Keratinocyte (primary cell): ENCODE results near the gene NXN. TPM values are rescaled to one million over a fixed set of nuclear protein-coding genes. Genes with fewer than 3 reads are reported as not detected.

Experiments
- DNase-seq: peaks from one replicate; pipeline ENCODE4 v3.0.0-alpha.2; 2011; ENCODE audit warnings: low read depth, missing footprints, low spot score
- FAIRE-seq: peaks from 2 replicates; lab custom pipeline; 2011; peaks lifted over from hg19 to GRCh38; lab: Jason Lieb, UNC
- H2AFZ ChIP-seq: 2 replicates; pipeline ENCODE4 v1.6.0; 2012; ENCODE audit warnings: low read length, control low read depth, inconsistent platforms; ENCODE audit not compliant: control insufficient read depth
- H3K27ac ChIP-seq: 2 replicates; pipeline ENCODE4 v1.5.1; 2011; ENCODE audit warnings: low read length; ENCODE audit not compliant: control insufficient read depth, insufficient read depth
- H3K27me3 ChIP-seq: 3 replicates; pipeline ENCODE4 v1.6.0; 2011; ENCODE audit warnings: low read length; ENCODE audit not compliant: control insufficient read depth, insufficient read depth; ENCODE audit errors: extremely low read depth
- H3K36me3 ChIP-seq, 2 experiments: 2 replicates in 1 of 2; 3 replicates in 1 of 2; pipeline ENCODE4 v1.5.1; 2011; ENCODE audit warnings: low read length in 2 of 2, mild to moderate bottlenecking in 1 of 2; ENCODE audit not compliant: control insufficient read depth in 2 of 2, insufficient read depth in 2 of 2; ENCODE audit errors: extremely low read depth in 1 of 2
- H3K4me1 ChIP-seq: 3 replicates; pipeline ENCODE4 v1.5.1; 2011; ENCODE audit warnings: low read length; ENCODE audit not compliant: control insufficient read depth, insufficient read depth; ENCODE audit errors: extremely low read depth
- H3K4me2 ChIP-seq: 3 replicates; pipeline ENCODE4 v1.6.0; 2011; ENCODE audit warnings: low read depth, low read length; ENCODE audit not compliant: control insufficient read depth, insufficient read depth; ENCODE audit errors: extremely low read depth
- H3K4me3 ChIP-seq, 3 experiments: fragments of 200-600 bp in 1 of 3; sonication (generic) in 1 of 3; 2 replicates in 2 of 3; 3 replicates in 1 of 3; pipeline ENCODE4 v1.5.1; 2011 to 2016; ENCODE audit warnings: low read length in 3 of 3, mild to moderate bottlenecking in 3 of 3, control low read depth in 2 of 3, inconsistent platforms in 1 of 3, low read depth in 1 of 3, mixed read lengths in 1 of 3, mixed run types in 1 of 3, moderate library complexity in 1 of 3; ENCODE audit not compliant: control insufficient read depth in 2 of 3, insufficient read depth in 2 of 3; ENCODE audit errors: extremely low read depth in 1 of 3
- H3K79me2 ChIP-seq: 2 replicates; pipeline ENCODE4 v1.6.0; 2012; ENCODE audit warnings: low read length; ENCODE audit not compliant: control insufficient read depth, insufficient read depth
- H3K9ac ChIP-seq: 3 replicates; pipeline ENCODE4 v1.6.0; 2011; ENCODE audit warnings: low read length; ENCODE audit not compliant: control insufficient read depth, insufficient read depth; ENCODE audit errors: extremely low read depth
- H3K9me1 ChIP-seq: 3 replicates; pipeline ENCODE4 v1.6.0; 2011; ENCODE audit warnings: low read length; ENCODE audit not compliant: control insufficient read depth, insufficient read depth; ENCODE audit errors: extremely low read depth
- H3K9me3 ChIP-seq: 2 replicates; pipeline ENCODE4 v1.5.1; 2012; ENCODE audit warnings: low read depth, low read length; ENCODE audit not compliant: control insufficient read depth
- H4K20me1 ChIP-seq: 3 replicates; pipeline ENCODE4 v1.6.0; 2011; ENCODE audit warnings: low read length; ENCODE audit not compliant: control insufficient read depth, insufficient read depth; ENCODE audit errors: extremely low read depth
- CTCF ChIP-seq, 3 experiments: IDR thresholded peaks in 1 of 3; conservative IDR thresholded peaks in 1 of 3; optimal IDR thresholded peaks in 1 of 3; 2 replicates in 2 of 3; 3 replicates in 1 of 3; pipeline versions ENCODE3 to v1.5.1; 2011; ENCODE audit warnings: low read length in 3 of 3, mild to moderate bottlenecking in 3 of 3, moderate library complexity in 2 of 3, control low read depth in 1 of 3, inconsistent platforms in 1 of 3; ENCODE audit not compliant: insufficient read depth in 2 of 3; ENCODE audit errors: extremely low read depth in 1 of 3
- EZH2 ChIP-seq: IDR thresholded peaks from one replicate; pipeline ENCODE4 v1.6.1; 2012; ENCODE audit warnings: inconsistent platforms, mild to moderate bottlenecking, low read length, moderate library complexity
- dilution Hi-C: fragments of 300-500 bp; cut with MboI; formaldehyde crosslinking; loops from one replicate; pipeline ENCODE4 v1.7.0; 2020; ENCODE audit warnings: low sequenced_read_pairs; ENCODE audit not compliant: extremely low pct_ligation_motif_present
- polyA plus RNA-seq, 5 experiments: library from polyadenylated mRNA; depleted of rRNA in 3 of 5; stranded (reverse) in 3 of 5; stranded (forward) in 1 of 5; unstranded in 1 of 5; fragments of >200 nt; gene quantifications; 1 replicate in 1 of 5; 2 replicates in 3 of 5; 3 replicates in 1 of 5; pipeline versions ENCODE4 v1.2.1 to v1.2.3, GENCODE V29; 2011 to 2012; ENCODE audit warnings: missing spikeins in 2 of 5, low read depth in 1 of 5, low replicate concordance in 1 of 5

Gene NXN
- polyA plus RNA-seq, 1 donor (not counting 4 experiments of a cell fraction or from before 2014, with no cell fraction given): 94.4 TPM

- no peak overlapping the region for H3K4me3 ChIP-seq
- DNase-seq (no peak), FAIRE-seq (no peak)
- no peaks in the 10 kb centered on the region for H3K27me3 ChIP-seq
- H3K9me1 ChIP-seq: no peaks in the 10 kb centered on the region
- H3K79me2 ChIP-seq: peaks cover 79% of the 10 kb centered on the region
- TF ChIP-seq EZH2 (no peak), CTCF (optimal IDR thresholded peaks at IDR 0.05 in 1 of 3, IDR thresholded peaks at IDR 0.05 in 1 of 3, conservative IDR thresholded peaks at IDR 0.05 in 1 of 3; ENCODE audit: extremely low read depth in 1 of 3, insufficient read depth in 2 of 3, low read length in 3 of 3) (no peak)
- no peak overlapping the region for H2AFZ ChIP-seq
- peaks cover 28% of the 10 kb centered on the region for H3K4me1 ChIP-seq
- H3K27ac ChIP-seq: no peak overlapping the region
- no peaks in the 10 kb centered on the region for H3K9me3 ChIP-seq
- peaks cover 11% of the 10 kb centered on the region for H4K20me1 ChIP-seq
- H3K9ac ChIP-seq: no peak overlapping the region
- peaks cover 16 to 21% of the 10 kb centered on the region in 2 experiments for H3K36me3 ChIP-seq
- dilution Hi-C loops: no loop called here
- no peak overlapping the region for H3K4me2 ChIP-seq
These were observed 127.2 kb downstream of the NXN start for GRCh38 chr17:852349-852748.

GRCh38 chr17:851924-852323 lies 127.7 kb downstream of the NXN start:
- peaks cover 80% of the 10 kb centered on the region for H3K79me2 ChIP-seq
- FAIRE-seq (no peak), DNase-seq (no peak)
- H3K9me1 ChIP-seq: no peaks in the 10 kb centered on the region
- no peak overlapping the region for H2AFZ ChIP-seq
- no peaks in the 10 kb centered on the region for H3K9me3 ChIP-seq
- no peak overlapping the region for H3K4me3 ChIP-seq
- peaks cover 11% of the 10 kb centered on the region for H4K20me1 ChIP-seq
- no peak overlapping the region for H3K9ac ChIP-seq
- H3K36me3 ChIP-seq: peaks cover 16 to 21% of the 10 kb centered on the region in 2 experiments
- no peak overlapping the region for H3K4me2 ChIP-seq
- dilution Hi-C loops: no loop called here
- H3K4me1 ChIP-seq: peaks cover 27% of the 10 kb centered on the region
- no peak overlapping the region for H3K27ac ChIP-seq
- no peak for TF ChIP-seq CTCF (optimal IDR thresholded peaks at IDR 0.05 in 1 of 3, IDR thresholded peaks at IDR 0.05 in 1 of 3, conservative IDR thresholded peaks at IDR 0.05 in 1 of 3; ENCODE audit: extremely low read depth in 1 of 3, insufficient read depth in 2 of 3, low read length in 3 of 3)
- TF ChIP-seq EZH2: no peak
- H3K27me3 ChIP-seq: no peaks in the 10 kb centered on the region
